Measurements from ENCODE around the gene ARL13A. TPM values are rescaled to one million over a fixed set of nuclear protein-coding genes. Genes with fewer than 3 reads are reported as not detected.

The ARL13A gene
- total and polyA plus RNA-seq, 2 of the 13 experiments (the other 11 are each of a cell fraction or from before 2014, with no cell fraction given) = not detected

DNA sequence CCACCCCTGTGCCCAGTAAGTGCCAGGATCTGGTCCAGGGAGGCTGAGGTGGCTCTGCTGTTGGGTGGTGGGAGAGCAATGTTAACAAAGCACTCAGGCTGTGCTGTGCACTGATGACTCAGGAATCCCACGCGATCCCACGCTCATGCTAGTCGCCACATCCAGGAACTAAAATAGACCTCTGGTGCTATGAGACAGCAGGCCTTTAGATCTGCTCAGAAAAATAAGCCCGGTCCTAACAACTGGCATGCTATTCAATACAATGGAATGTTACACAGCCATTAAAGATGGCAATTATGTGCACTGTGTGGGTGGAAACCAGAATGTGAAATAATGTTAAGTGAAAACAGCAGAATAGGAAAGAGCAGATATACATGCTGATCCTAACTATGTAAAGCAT, 26.0 kb downstream of the ARL13A start:
- Histone ChIP-seq H4K20me1 (ENCODE audit: insufficient read depth, low read length) (no peaks in the 10 kb centered on the region), H2AFZ (ENCODE audit: low read length) (no peak overlapping the region), H3K9me3 (ENCODE audit: low read length) (no peaks in the 10 kb centered on the region), H3K36me3 (replicated peaks in 1 of 2; ENCODE audit: control insufficient read depth in 1 of 2, insufficient read depth in 2 of 2, low read length in 2 of 2) (no peaks in the 10 kb centered on the region), H3K4me3 (replicated peaks in 1 of 3; ENCODE audit: insufficient read depth in 1 of 3, low read depth in 2 of 3, low read length in 3 of 3) (no peak overlapping the region), H3K79me2 (ENCODE audit: insufficient read depth, low read length) (no peaks in the 10 kb centered on the region), H3K4me1 (ENCODE audit: insufficient read depth, low read length) (peaks cover 16% of the 10 kb centered on the region), H3K27ac (ENCODE audit: extremely low read length, insufficient read depth, low read length) (no peak overlapping the region), H3K4me2 (ENCODE audit: low read depth, low read length) (no peak overlapping the region), H3K27me3 (ENCODE audit: control insufficient read depth in 1 of 2, insufficient read depth in 2 of 2, low read length in 2 of 2) (no peaks in the 10 kb centered on the region), H3K9ac (ENCODE audit: insufficient read depth, low read depth, low read length) (no peak overlapping the region)
- ChIA-PET CTCF (ENCODE audit: low intra/inter-chr PET ratio, low total read pairs) (no interaction called here), POLR2A (no interaction called here)
- FAIRE-seq (no peak), ATAC-seq (no peak), DNase-seq (ENCODE audit: low spot score) (peak; percentile 4)
- intact Hi-C loops (cut with micrococcal nuclease; ENCODE audit: unreplicated experiment) = no loop called here
- BruUV-seq (replicated peaks) = no TSS peak
- in situ Hi-C loops (cut with HindIII; ENCODE audit: extremely low pct_ligation_motif_present, low pct_unique_long_range_greater_than_20kb) = no loop called here
- WGBS (ENCODE audit: low lambda C conversion rate) = 67% methylated on average over 1 of the region's 5 CpGs
- TF ChIP-seq ZNF83 (CRISPR knock-in tag; IDR thresholded peaks at IDR 0.05; ENCODE audit: borderline replicate concordance) (no peak), ZC3H4 (CRISPR knock-in tag; IDR thresholded peaks at IDR 0.05; ENCODE audit: borderline replicate concordance) (no peak), ZBTB10 (CRISPR knock-in tag; IDR thresholded peaks at IDR 0.05; ENCODE audit: borderline replicate concordance) (no peak), RFXAP (CRISPR knock-in tag; IDR thresholded peaks at IDR 0.05; ENCODE audit: borderline replicate concordance) (no peak), ARID4A (CRISPR knock-in tag; IDR thresholded peaks at IDR 0.05; ENCODE audit: borderline replicate concordance) (no peak), GTF3A (CRISPR knock-in tag; conservative IDR thresholded peaks at IDR 0.05) (no peak), ZNF414 (CRISPR knock-in tag; IDR thresholded peaks at IDR 0.05) (no peak), SIN3B (IDR thresholded peaks at IDR 0.05; ENCODE audit: low read length) (no peak), HNF1A (IDR thresholded peaks at IDR 0.05; ENCODE audit: low read depth) (no peak), HNF1A (CRISPR knock-in tag; IDR thresholded peaks at IDR 0.05; ENCODE audit: borderline replicate concordance) (no peak)
- TF ChIP-seq, protein P1, sequence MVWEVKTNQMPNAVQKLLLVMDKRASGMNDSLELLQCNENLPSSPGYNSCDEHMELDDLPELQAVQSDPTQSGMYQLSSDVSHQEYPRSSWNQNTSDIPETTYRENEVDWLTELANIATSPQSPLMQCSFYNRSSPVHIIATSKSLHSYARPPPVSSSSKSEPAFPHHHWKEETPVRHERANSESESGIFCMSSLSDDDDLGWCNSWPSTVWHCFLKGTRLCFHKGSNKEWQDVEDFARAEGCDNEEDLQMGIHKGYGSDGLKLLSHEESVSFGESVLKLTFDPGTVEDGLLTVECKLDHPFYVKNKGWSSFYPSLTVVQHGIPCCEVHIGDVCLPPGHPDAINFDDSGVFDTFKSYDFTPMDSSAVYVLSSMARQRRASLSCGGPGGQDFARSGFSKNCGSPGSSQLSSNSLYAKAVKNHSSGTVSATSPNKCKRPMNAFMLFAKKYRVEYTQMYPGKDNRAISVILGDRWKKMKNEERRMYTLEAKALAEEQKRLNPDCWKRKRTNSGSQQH (CRISPR knock-in tag; IDR thresholded peaks at IDR 0.05; ENCODE audit: low read depth) = no peak
